ENCODE data around the gene FKBP10.
"Not testable (repeated sequence)": the region's sequence is repeated elsewhere in the genome, so short reads cannot be mapped to it uniquely, and the experiment has no call there.

Gene FKBP10

GRCh38 chr17:41810659-41811548 lies 1.9 kb upstream of the FKBP10 start:
- DNase-seq (ENCODE audit: low read depth): no peak

- no peak for DNase-seq (ENCODE audit: low read depth)
Observed at GRCh38 chr17:41811549-41812380, 1.0 kb upstream of the FKBP10 start, which contains the start of gene P3H4. Gene P3H4, minus strand, starts transcription at chr17:41811949. Its CDS starts 34 bp downstream, at chr17:41811915.

GRCh38 chr17:41813152-41813680 lies 412 bp downstream of the FKBP10 start:
- no peak for DNase-seq (ENCODE audit: low read depth)

- DNase-seq (ENCODE audit: low read depth): no peak
Observed at GRCh38 chr17:41813699-41814124, 908 bp downstream of the FKBP10 start.

- no peak for DNase-seq (ENCODE audit: low read depth)
Observed at GRCh38 chr17:41814195-41814594, 1.4 kb downstream of the FKBP10 start.

GRCh38 chr17:41816637-41817320 lies 4.0 kb downstream of the FKBP10 start:
- DNase-seq (ENCODE audit: low read depth): no peak

- no peak for DNase-seq (ENCODE audit: low read depth)
Observed at GRCh38 chr17:41818024-41818423, 5.2 kb downstream of the FKBP10 start.

- no peak for DNase-seq (ENCODE audit: low read depth)
Observed at GRCh38 chr17:41821776-41822175, 9.0 kb downstream of the FKBP10 start.

GRCh38 chr17:41822216-41823140 lies 9.7 kb downstream of the FKBP10 start:
- DNase-seq (ENCODE audit: low read depth): no peak

GRCh38 chr17:41823141-41823524 lies 10.3 kb downstream of the FKBP10 start:
- no peak for DNase-seq (ENCODE audit: low read depth)

- no peak for DNase-seq (ENCODE audit: low read depth)
Observed at GRCh38 chr17:41823580-41823979, 10.8 kb downstream of the FKBP10 start.

- no peak for DNase-seq (ENCODE audit: low read depth)
Observed at GRCh38 chr17:41824086-41824485, 11.3 kb downstream of the FKBP10 start.

- DNase-seq (ENCODE audit: low read depth): no peak
Observed at GRCh38 chr17:41825175-41825845, 12.5 kb downstream of the FKBP10 start.

- not testable (repeated sequence) for DNase-seq (ENCODE audit: low read depth)
Observed at GRCh38 chr17:41829961-41830360, 17.2 kb downstream of the FKBP10 start.

- DNase-seq (ENCODE audit: low read depth): no peak
Observed at GRCh38 chr17:41835214-41835799, 22.5 kb downstream of the FKBP10 start.

GRCh38 chr17:41835800-41836549 lies 23.2 kb downstream of the FKBP10 start, which contains the start of gene NT5C3B:
Gene NT5C3B, minus strand, starts transcription at chr17:41836232. Its CDS starts 39 bp downstream, at chr17:41836193.
- DNase-seq (ENCODE audit: low read depth): no peak

GRCh38 chr17:41836550-41837196 lies 23.9 kb downstream of the FKBP10 start:
- no peak for DNase-seq (ENCODE audit: low read depth)

GRCh38 chr17:41837761-41838538 lies 25.1 kb downstream of the FKBP10 start, which contains the start of gene KLHL10:
Gene KLHL10, plus strand, starts transcription at chr17:41837825. Its CDS starts 108 bp downstream, at chr17:41837933.
- no peak for DNase-seq (ENCODE audit: low read depth)

All from HS-27A (cell line).